ENCODE measurements around the gene SINHCAF. TPM values are rescaled to one million over a fixed set of nuclear protein-coding genes. Genes with fewer than 3 reads are reported as not detected.

The SINHCAF gene
- total and polyA plus RNA-seq, 12 donors = 5.7 to 16.9 (median 10.1) TPM

- TF ChIP-seq, protein P1, sequence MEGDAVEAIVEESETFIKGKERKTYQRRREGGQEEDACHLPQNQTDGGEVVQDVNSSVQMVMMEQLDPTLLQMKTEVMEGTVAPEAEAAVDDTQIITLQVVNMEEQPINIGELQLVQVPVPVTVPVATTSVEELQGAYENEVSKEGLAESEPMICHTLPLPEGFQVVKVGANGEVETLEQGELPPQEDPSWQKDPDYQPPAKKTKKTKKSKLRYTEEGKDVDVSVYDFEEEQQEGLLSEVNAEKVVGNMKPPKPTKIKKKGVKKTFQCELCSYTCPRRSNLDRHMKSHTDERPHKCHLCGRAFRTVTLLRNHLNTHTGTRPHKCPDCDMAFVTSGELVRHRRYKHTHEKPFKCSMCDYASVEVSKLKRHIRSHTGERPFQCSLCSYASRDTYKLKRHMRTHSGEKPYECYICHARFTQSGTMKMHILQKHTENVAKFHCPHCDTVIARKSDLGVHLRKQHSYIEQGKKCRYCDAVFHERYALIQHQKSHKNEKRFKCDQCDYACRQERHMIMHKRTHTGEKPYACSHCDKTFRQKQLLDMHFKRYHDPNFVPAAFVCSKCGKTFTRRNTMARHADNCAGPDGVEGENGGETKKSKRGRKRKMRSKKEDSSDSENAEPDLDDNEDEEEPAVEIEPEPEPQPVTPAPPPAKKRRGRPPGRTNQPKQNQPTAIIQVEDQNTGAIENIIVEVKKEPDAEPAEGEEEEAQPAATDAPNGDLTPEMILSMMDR (IDR thresholded peaks at IDR 0.05) = peak; percentile 12 to 67 (median 52)
- Histone ChIP-seq H3K27me3 (peaks cover 0 to 61% (median 34%) of the 10 kb centered on the region in 7 donors), H3K36me3 (no peaks in the 10 kb centered on the region), H3K4me3 (no peak overlapping the region), H3K9me3 (peaks cover 0 to 5% (median 0%) of the 10 kb centered on the region in 11 donors), H3K4me1 (peaks cover 0 to 6% (median 0%) of the 10 kb centered on the region in 9 donors), H3K27ac (no peak overlapping the region)
- WGBS, 2 donors = 30 to 42% methylated on average over 12 of the region's 12 CpGs
- ATAC-seq (peak; percentile 53 to 85 (median 74)), DNase-seq (peak in 1 of 2 donors; percentile 31)
- intact Hi-C loops (cut with DNase I) = loop anchor here in 6 of 10 donors (5.0 to 10.0 kb wide), 5 partner anchors 120 to 390 kb away; no protein-coding TSS in a partner anchor
Measured at GRCh38 chr12:31234955-31235867, 90.7 kb downstream of the SINHCAF start.

GRCh38 chr12:31234053-31234840 lies 91.7 kb downstream of the SINHCAF start:
- H3K4me3 ChIP-seq = no peak overlapping the region
- DNase-seq = no peak
- peaks cover 0 to 12% (median 2%) of the 10 kb centered on the region in 9 donors for H3K4me1 ChIP-seq
- no peak overlapping the region for H3K27ac ChIP-seq
- no peaks in the 10 kb centered on the region for H3K36me3 ChIP-seq
- 78 to 79% methylated on average over 14 of the region's 14 CpGs for WGBS, 2 donors
- ATAC-seq = no peak
- TF ChIP-seq, protein P1 (IDR thresholded peaks at IDR 0.05) = no peak
- peaks cover 0 to 5% (median 0%) of the 10 kb centered on the region in 11 donors for H3K9me3 ChIP-seq
- intact Hi-C loops (cut with DNase I) = loop anchor here in 6 of 10 donors (5.0 to 10.0 kb wide), 5 partner anchors 119 to 389 kb away; no protein-coding TSS in a partner anchor
- peaks cover 0 to 56% (median 32%) of the 10 kb centered on the region in 7 donors for H3K27me3 ChIP-seq

DNA sequence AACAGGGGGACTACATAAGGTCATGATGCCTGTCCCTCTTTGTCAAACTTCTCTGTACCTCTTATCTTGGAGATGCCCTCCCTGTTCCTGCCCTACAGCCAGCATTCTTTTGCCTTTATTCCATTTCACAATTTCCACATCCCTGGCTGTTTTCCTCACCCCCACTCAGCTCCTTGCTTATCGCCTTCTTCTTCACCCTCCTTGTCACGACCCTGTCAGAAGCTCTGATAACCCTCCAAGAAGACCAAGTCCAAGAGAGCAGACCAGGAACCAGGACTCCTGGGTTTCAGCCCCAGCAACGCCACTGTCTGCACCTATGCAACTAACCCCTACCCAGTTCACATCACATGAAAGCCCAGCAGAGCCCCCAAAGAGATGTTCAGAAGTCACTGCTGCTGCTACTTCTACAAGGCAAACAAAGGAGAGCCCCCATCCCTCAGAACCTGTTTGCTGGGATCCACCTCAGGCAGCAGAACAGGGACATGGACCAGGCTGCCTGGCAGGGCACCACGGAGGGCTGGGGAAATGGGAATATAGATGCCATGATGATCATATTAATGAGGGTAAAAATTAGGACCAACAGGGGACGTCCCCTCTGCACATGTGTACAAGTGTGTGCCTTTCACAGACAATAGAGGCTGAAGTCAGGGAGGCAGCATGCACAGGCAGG lies 92.8 kb downstream of the SINHCAF start:
- DNase-seq = no peak
- Histone ChIP-seq H3K27me3 (peaks cover 0 to 49% (median 24%) of the 10 kb centered on the region in 7 donors), H3K4me1 (peaks cover 0 to 17% (median 0%) of the 10 kb centered on the region in 9 donors), H3K36me3 (no peaks in the 10 kb centered on the region), H3K9me3 (peaks cover 0 to 5% (median 0%) of the 10 kb centered on the region in 11 donors), H3K4me3 (no peak overlapping the region), H3K27ac (no peak overlapping the region)
- no peak for ATAC-seq
- WGBS, 2 donors = 52 to 63% methylated on average over 5 of the region's 5 CpGs
- intact Hi-C loops (cut with DNase I) = loop anchor here in 6 of 10 donors (5.0 to 10.0 kb wide), 5 partner anchors 118 to 388 kb away; no protein-coding TSS in a partner anchor
- TF ChIP-seq, protein P1 (IDR thresholded peaks at IDR 0.05) = no peak

All from heart right ventricle (tissue), 16 donors.